HFF-Myc (cell line): ENCODE measurements around the gene CATSPERZ.

ENCODE experiments used
- DNase-seq: peaks from one replicate; pipeline ENCODE4 v3.0.0-alpha.2; 2011; ENCODE audit warnings: low read depth; ENCODE audit errors: extremely low read depth
- H3K4me3 ChIP-seq: replicated peaks from 2 replicates; pipeline ENCODE4 v1.5.1; 2011; ENCODE audit warnings: low read depth, mild to moderate bottlenecking, control low read depth, low read length
- CTCF ChIP-seq: IDR thresholded peaks from 2 replicates; pipeline ENCODE4 v1.5.1; 2012; ENCODE audit warnings: mild to moderate bottlenecking, low read depth, low read length, control low read depth; ENCODE audit errors: missing control alignments

The CATSPERZ gene

GRCh38 chr11:64352099-64352994 is 52.2 kb downstream of the CATSPERZ start:
- no peak overlapping the region for H3K4me3 ChIP-seq
- no peak for DNase-seq
- no peak for TF ChIP-seq CTCF

GRCh38 chr11:64352995-64353714 is 53.0 kb downstream of the CATSPERZ start:
- H3K4me3 ChIP-seq = no peak overlapping the region
- no peak for DNase-seq
- TF ChIP-seq CTCF = no peak

- TF ChIP-seq CTCF = no peak
- H3K4me3 ChIP-seq = no peak overlapping the region
- DNase-seq = no peak
Observed at GRCh38 chr11:64353715-64354506, 53.8 kb downstream of the CATSPERZ start.
